PC-9 (cell line): ENCODE results near the gene GATC. TPM values are rescaled to one million over a fixed set of nuclear protein-coding genes. Genes with fewer than 3 reads are reported as not detected.

ENCODE experiments used
- BruUV-seq: library from RNA; stranded (reverse); fragments of 400-500 nt; replicated peaks from 2 replicates; lab custom pipeline; 2021; lab: Mats Ljungman, UMichigan
- CTCF ChIA-PET: fragments of 300-600 bp; sonication (Branson Sonifier 250); formaldehyde crosslinking; loops from one replicate; lab custom pipeline; 2022; ENCODE audit warnings: antibody characterized with exemption; lab: Charles Lee
- POLR2A ChIA-PET: fragments of 300-600 bp; sonication (Branson Sonifier 250); formaldehyde crosslinking; loops from one replicate; lab custom pipeline; 2022; ENCODE audit warnings: antibody characterized with exemption; ENCODE audit not compliant: unreplicated experiment; lab: Charles Lee
- DNase-seq, 2 experiments: peaks; one replicate each; pipeline versions ENCODE4 v3.0.0 to v3.0.0-alpha.2; 2015 to 2022; ENCODE audit warnings: mixed read lengths in 1 of 2
- H2AFZ ChIP-seq: fragments of 200-600 bp; sonication (generic); 2 replicates; pipeline ENCODE4 v1.8.1; 2017; ENCODE audit warnings: antibody characterized with exemption
- H3F3A ChIP-seq: fragments of 200-600 bp; sonication (generic); 2 replicates; pipeline ENCODE4 v1.8.1; 2017; ENCODE audit warnings: antibody characterized with exemption, mild to moderate bottlenecking, low read depth; ENCODE audit not compliant: insufficient read depth
- H3K27ac ChIP-seq: fragments of 200-600 bp; sonication (generic); 2 replicates; pipeline ENCODE4 v1.6.1; 2016; ENCODE audit warnings: mixed run types
- H3K27me3 ChIP-seq: fragments of 200-600 bp; sonication (generic); 2 replicates; pipeline ENCODE4 v1.6.1; 2016; ENCODE audit warnings: low read depth, mixed run types; ENCODE audit not compliant: insufficient read depth
- H3K36me3 ChIP-seq: fragments of 200-600 bp; sonication (generic); 2 replicates; pipeline ENCODE4 v1.6.1; 2016; ENCODE audit warnings: low read depth, mixed run types
- H3K4me1 ChIP-seq: fragments of 200-600 bp; sonication (generic); replicated peaks from 2 replicates; pipeline ENCODE4 v1.6.1; 2016; ENCODE audit warnings: mixed run types; ENCODE audit not compliant: insufficient read depth
- H3K4me2 ChIP-seq: fragments of 200-600 bp; sonication (generic); 2 replicates; pipeline ENCODE4 v1.6.1; 2017; ENCODE audit warnings: mixed run types
- H3K4me3 ChIP-seq: fragments of 200-600 bp; sonication (generic); 2 replicates; pipeline ENCODE4 v1.6.1; 2016; ENCODE audit warnings: mixed run types
- H3K79me2 ChIP-seq: fragments of 200-600 bp; sonication (generic); 2 replicates; pipeline ENCODE4 v1.6.1; 2017; ENCODE audit warnings: low read depth, mixed run types
- H3K9me2 ChIP-seq: fragments of 200-600 bp; sonication (generic); 2 replicates; pipeline ENCODE4 v1.8.1; 2017; ENCODE audit warnings: mild to moderate bottlenecking; ENCODE audit not compliant: insufficient read depth
- H3K9me3 ChIP-seq: fragments of 200-600 bp; sonication (generic); 2 replicates; pipeline ENCODE4 v1.8.1; 2016; ENCODE audit warnings: low read depth; ENCODE audit not compliant: insufficient read depth
- H4K20me1 ChIP-seq: fragments of 200-600 bp; sonication (generic); 2 replicates; pipeline ENCODE4 v1.8.1; 2017; ENCODE audit not compliant: insufficient read depth
- CTCF ChIP-seq: fragments of 200-600 bp; sonication (generic); conservative IDR thresholded peaks from 2 replicates; pipeline ENCODE4 v1.6.1; 2017; ENCODE audit warnings: mixed run types, antibody characterized with exemption, mild to moderate bottlenecking, moderate library complexity
- EZH2 ChIP-seq: fragments of 200-600 bp; sonication (generic); IDR thresholded peaks from 2 replicates; pipeline ENCODE4 v1.8.0; 2017; ENCODE audit warnings: antibody characterized with exemption, low read depth
- intact Hi-C: fragments of 100-400 bp; cut with micrococcal nuclease; formaldehyde crosslinking; loops from one replicate; pipeline ENCODE4 v1.10.0; 2022; ENCODE audit not compliant: unreplicated experiment
- total RNA-seq: library from RNA; stranded (reverse); gene quantifications from 2 replicates; pipeline ENCODE4 v1.2.3, GENCODE V29; 2021

The GATC gene
- total RNA-seq, 1 experiment from 2014 or later: 24.3 TPM

GRCh38 chr12:120399531-120399930 is 46.7 kb upstream of the GATC start:
- no peak overlapping the region for H2AFZ ChIP-seq
- DNase-seq: no peak
- CTCF ChIA-PET: no interaction called here

GRCh38 chr12:120402217-120402616 is 44.0 kb upstream of the GATC start:
- Histone ChIP-seq H3K27me3 (no peaks in the 10 kb centered on the region), H3K27ac (no peak overlapping the region), H3K4me2 (no peak overlapping the region), H3K4me3 (no peak overlapping the region), H3F3A (no peaks in the 10 kb centered on the region), H3K4me1 (0 out of 2 replicates have a peak, but pooled peaks cover 5% of the 10 kb centered on the region), H3K9me3 (no peaks in the 10 kb centered on the region), H3K36me3 (no peaks in the 10 kb centered on the region), H3K9me2 (no peaks in the 10 kb centered on the region), H2AFZ (no peak overlapping the region), H3K79me2 (no peaks in the 10 kb centered on the region), H4K20me1 (no peaks in the 10 kb centered on the region)
- DNase-seq: no peak
- TF ChIP-seq CTCF: no peak
- TF ChIP-seq EZH2: no peak
- POLR2A ChIA-PET: no interaction called here
- intact Hi-C loops: no loop called here
- no TSS peak for BruUV-seq
- CTCF ChIA-PET: no interaction called here

More at GRCh38 chr12:120399531-120399930, 46.7 kb upstream of the GATC start:
- POLR2A ChIA-PET: no interaction called here
- Histone ChIP-seq H3K27ac (no peak overlapping the region), H3F3A (no peaks in the 10 kb centered on the region; the same call in 1 of the 2 replicates), H3K36me3 (no peaks in the 10 kb centered on the region), H3K27me3 (no peaks in the 10 kb centered on the region), H4K20me1 (no peaks in the 10 kb centered on the region), H3K4me1 (peaks cover 9% of the 10 kb centered on the region), H3K4me3 (no peak overlapping the region), H3K9me3 (no peaks in the 10 kb centered on the region), H3K4me2 (no peak overlapping the region), H3K9me2 (no peaks in the 10 kb centered on the region), H3K79me2 (no peaks in the 10 kb centered on the region)
- intact Hi-C loops: no loop called here
- TF ChIP-seq CTCF (no peak), EZH2 (no peak)
- BruUV-seq: no TSS peak

DNA sequence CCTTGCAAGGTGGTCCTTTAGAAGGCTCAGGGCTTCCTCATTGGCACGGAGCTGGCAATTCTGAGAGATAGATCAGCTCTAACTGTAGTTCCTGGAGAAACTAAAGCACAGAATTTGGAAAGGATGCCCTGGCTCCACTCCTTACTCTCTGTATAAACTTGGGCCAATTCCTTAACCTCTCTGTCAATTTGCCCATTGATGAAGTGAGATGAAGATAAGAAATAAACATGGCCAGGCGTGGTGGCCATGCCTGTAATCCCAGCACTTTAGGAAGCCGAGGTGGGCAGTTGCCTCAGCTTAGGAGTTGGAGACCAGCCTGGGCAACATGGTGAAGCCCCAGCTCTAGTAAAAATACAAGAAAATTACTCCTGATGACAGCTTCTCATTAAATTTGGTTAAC is 42.4 kb upstream of the GATC start:
- intact Hi-C loops: no loop called here
- Histone ChIP-seq H3K9me2 (no peaks in the 10 kb centered on the region), H3K4me2 (no peak overlapping the region), H3K79me2 (no peaks in the 10 kb centered on the region), H3F3A (no peaks in the 10 kb centered on the region), H3K4me3 (no peak overlapping the region), H2AFZ (no peak overlapping the region), H3K36me3 (no peaks in the 10 kb centered on the region), H3K4me1 (0 out of 2 replicates have a peak, but pooled peaks cover 5% of the 10 kb centered on the region), H3K9me3 (no peaks in the 10 kb centered on the region), H4K20me1 (no peaks in the 10 kb centered on the region), H3K27ac (no peak overlapping the region), H3K27me3 (no peaks in the 10 kb centered on the region)
- CTCF ChIA-PET: no interaction called here
- POLR2A ChIA-PET: no interaction called here
- no peak for DNase-seq
- no TSS peak for BruUV-seq
- TF ChIP-seq EZH2: no peak
- TF ChIP-seq CTCF: no peak
